ENCODE results near the gene NFS1.

The NFS1 gene

GRCh38 chr20:35638751-35639150, 60.4 kb downstream of the NFS1 start:
- no peak overlapping the region for H2BK15ac ChIP-seq (replicated peaks; ENCODE audit: low read depth)
- H3K4me2 ChIP-seq (ENCODE audit: low read length), result no peak overlapping the region
- H4K5ac ChIP-seq (ENCODE audit: low read length), result no peak overlapping the region
- H3K79me2 ChIP-seq (ENCODE audit: control insufficient read depth, insufficient read depth, low read length), result peaks cover 39% of the 10 kb centered on the region
- no CpG with 5 or more reads among the region's 2 CpGs for WGBS (ENCODE audit: extremely low coverage, insufficient coverage, low lambda C conversion rate)
- no peak overlapping the region for H2BK120ac ChIP-seq (ENCODE audit: low read depth, low read length)
- no peak overlapping the region for H4K8ac ChIP-seq (ENCODE audit: low read depth, low read length)
- H3K18ac ChIP-seq (ENCODE audit: low read length), result no peak overlapping the region
- no peak overlapping the region for H3K23ac ChIP-seq (ENCODE audit: low read length)
- H3K4me1 ChIP-seq (ENCODE audit: control insufficient read depth, low read depth, low read length), result no peaks in the 10 kb centered on the region
- peaks cover 32% of the 10 kb centered on the region for H3K79me1 ChIP-seq (ENCODE audit: low read length)
- no peak overlapping the region for H3K27ac ChIP-seq (ENCODE audit: low read depth, low read length)
- no peak overlapping the region for H3K9ac ChIP-seq (ENCODE audit: low read length)
- H3K36me3 ChIP-seq (ENCODE audit: control insufficient read depth, insufficient read depth, low read length), result no peaks in the 10 kb centered on the region
- no peak overlapping the region for H2AK5ac ChIP-seq (ENCODE audit: low read length)
- no peak for DNase-seq
- H3K56ac ChIP-seq (ENCODE audit: low read length), result no peak overlapping the region
- no peak overlapping the region for H2BK5ac ChIP-seq (ENCODE audit: low read length)
- no peaks in the 10 kb centered on the region for H3K27me3 ChIP-seq (ENCODE audit: insufficient read depth, low read length, poor library complexity)
- no peak overlapping the region for H3K4me3 ChIP-seq (ENCODE audit: low read length)
- no peak overlapping the region for H3K4ac ChIP-seq (ENCODE audit: low read depth, low read length)

DNA sequence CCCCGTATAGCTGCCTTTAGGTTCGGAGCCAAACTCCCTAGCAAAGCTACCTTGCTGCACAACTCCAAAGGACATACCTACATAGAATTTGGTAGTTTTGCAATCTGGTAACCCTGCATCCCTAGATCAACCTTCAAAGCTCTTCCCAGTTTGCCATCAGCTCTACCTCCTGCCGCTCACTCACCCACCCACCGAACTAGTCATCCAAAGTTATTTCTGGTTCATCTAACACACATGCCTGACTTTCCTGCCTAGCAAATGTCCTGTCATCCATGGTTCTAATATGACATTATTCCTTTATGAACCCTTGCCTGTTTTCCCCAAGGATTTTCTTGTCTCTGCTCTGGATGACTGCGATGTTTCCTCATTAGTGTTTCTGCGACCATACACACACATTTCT, 61.9 kb downstream of the NFS1 start:
- Histone ChIP-seq H3K4me2 (ENCODE audit: low read length) (no peak overlapping the region), H4K5ac (ENCODE audit: low read length) (no peak overlapping the region), H3K23ac (ENCODE audit: low read length) (no peak overlapping the region), H3K18ac (ENCODE audit: low read length) (no peak overlapping the region), H3K4ac (ENCODE audit: low read depth, low read length) (no peak overlapping the region), H3K79me2 (ENCODE audit: control insufficient read depth, insufficient read depth, low read length) (peaks cover 32% of the 10 kb centered on the region), H3K27me3 (ENCODE audit: insufficient read depth, low read length, poor library complexity) (no peaks in the 10 kb centered on the region), H3K79me1 (ENCODE audit: low read length) (peaks cover 28% of the 10 kb centered on the region), H2AK5ac (ENCODE audit: low read length) (no peak overlapping the region), H3K27ac (ENCODE audit: low read depth, low read length) (no peak overlapping the region), H3K56ac (ENCODE audit: low read length) (no peak overlapping the region), H3K4me1 (ENCODE audit: control insufficient read depth, low read depth, low read length) (no peaks in the 10 kb centered on the region), H3K9ac (ENCODE audit: low read length) (no peak overlapping the region), H2BK15ac (replicated peaks; ENCODE audit: low read depth) (no peak overlapping the region), H4K8ac (ENCODE audit: low read depth, low read length) (no peak overlapping the region), H2BK5ac (ENCODE audit: low read length) (no peak overlapping the region), H3K36me3 (ENCODE audit: control insufficient read depth, insufficient read depth, low read length) (no peaks in the 10 kb centered on the region), H3K4me3 (ENCODE audit: low read length) (no peak overlapping the region), H2BK120ac (ENCODE audit: low read depth, low read length) (no peak overlapping the region)
- no peak for DNase-seq
- WGBS (ENCODE audit: extremely low coverage, insufficient coverage, low lambda C conversion rate), result no CpG with 5 or more reads among the region's 6 CpGs

DNA sequence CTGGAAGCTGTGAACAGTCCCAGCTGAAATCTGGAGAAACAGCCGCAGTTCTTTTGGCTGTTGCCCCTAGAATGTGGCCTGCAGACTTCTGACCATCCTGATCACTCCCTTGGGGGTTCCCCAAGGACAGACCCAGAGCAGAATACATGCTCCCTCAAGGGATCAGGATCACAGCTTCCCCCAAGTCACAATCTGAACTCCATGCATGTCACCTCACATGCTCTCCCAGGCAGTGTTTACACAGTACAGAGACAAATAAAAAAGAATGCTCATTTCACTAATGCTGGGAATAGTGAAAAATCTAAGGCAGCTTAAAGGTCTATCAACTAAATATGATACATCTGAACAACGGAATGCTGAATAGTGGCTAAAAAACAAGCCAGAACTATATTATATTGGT, 63.1 kb downstream of the NFS1 start:
- no peak overlapping the region for H3K18ac ChIP-seq (ENCODE audit: low read length)
- no CpG with 5 or more reads among the region's 2 CpGs for WGBS (ENCODE audit: extremely low coverage, insufficient coverage, low lambda C conversion rate)
- no peak overlapping the region for H3K9ac ChIP-seq (ENCODE audit: low read length)
- peaks cover 24% of the 10 kb centered on the region for H3K79me1 ChIP-seq (ENCODE audit: low read length)
- no peak overlapping the region for H3K4me2 ChIP-seq (ENCODE audit: low read length)
- no peak overlapping the region for H3K4ac ChIP-seq (ENCODE audit: low read depth, low read length)
- H3K4me3 ChIP-seq (ENCODE audit: low read length), result no peak overlapping the region
- H2BK120ac ChIP-seq (ENCODE audit: low read depth, low read length), result no peak overlapping the region
- no peak overlapping the region for H3K27ac ChIP-seq (ENCODE audit: low read depth, low read length)
- H4K5ac ChIP-seq (ENCODE audit: low read length), result no peak overlapping the region
- no peak overlapping the region for H4K8ac ChIP-seq (ENCODE audit: low read depth, low read length)
- peaks cover 2% of the 10 kb centered on the region for H3K36me3 ChIP-seq (ENCODE audit: control insufficient read depth, insufficient read depth, low read length)
- no peak overlapping the region for H2BK5ac ChIP-seq (ENCODE audit: low read length)
- H3K56ac ChIP-seq (ENCODE audit: low read length), result no peak overlapping the region
- no peak overlapping the region for H2AK5ac ChIP-seq (ENCODE audit: low read length)
- peaks cover 27% of the 10 kb centered on the region for H3K79me2 ChIP-seq (ENCODE audit: control insufficient read depth, insufficient read depth, low read length)
- H3K27me3 ChIP-seq (ENCODE audit: insufficient read depth, low read length, poor library complexity), result no peaks in the 10 kb centered on the region
- DNase-seq, result no peak
- no peak overlapping the region for H2BK15ac ChIP-seq (replicated peaks; ENCODE audit: low read depth)
- no peak overlapping the region for H3K23ac ChIP-seq (ENCODE audit: low read length)
- no peaks in the 10 kb centered on the region for H3K4me1 ChIP-seq (ENCODE audit: control insufficient read depth, low read depth, low read length)

DNA sequence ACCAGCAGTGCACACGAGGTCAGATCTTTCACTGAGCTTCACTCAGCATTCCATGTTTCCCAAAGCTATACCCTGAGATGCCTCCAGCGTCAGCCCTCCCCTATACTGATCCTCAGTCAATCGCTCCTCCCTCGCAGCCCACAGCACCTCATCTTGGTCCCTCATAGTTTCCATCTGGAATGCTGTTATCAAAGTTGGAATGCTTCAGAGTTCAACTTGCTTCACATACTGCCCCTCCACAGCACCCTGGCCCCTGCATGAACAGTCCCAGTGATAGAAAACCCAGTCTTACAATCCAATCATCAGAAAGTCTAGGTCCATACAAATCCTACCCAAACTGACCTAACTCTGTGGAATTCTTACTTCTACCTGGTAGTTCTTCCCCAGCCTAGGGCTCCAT, 63.5 kb downstream of the NFS1 start:
- H3K27ac ChIP-seq (ENCODE audit: low read depth, low read length), result no peak overlapping the region

GRCh38 chr20:35632539-35633115, 66.5 kb downstream of the NFS1 start:
- Histone ChIP-seq H3K23ac (ENCODE audit: low read length) (no peak overlapping the region), H3K79me1 (ENCODE audit: low read length) (peaks cover 17% of the 10 kb centered on the region), H3K36me3 (ENCODE audit: control insufficient read depth, insufficient read depth, low read length) (peaks cover 10% of the 10 kb centered on the region), H4K5ac (ENCODE audit: low read length) (no peak overlapping the region), H3K27me3 (ENCODE audit: insufficient read depth, low read length, poor library complexity) (no peaks in the 10 kb centered on the region), H3K4me1 (ENCODE audit: control insufficient read depth, low read depth, low read length) (no peaks in the 10 kb centered on the region), H3K4ac (ENCODE audit: low read depth, low read length) (no peak overlapping the region), H2BK15ac (replicated peaks; ENCODE audit: low read depth) (no peak overlapping the region), H3K79me2 (ENCODE audit: control insufficient read depth, insufficient read depth, low read length) (peaks cover 17% of the 10 kb centered on the region), H3K9ac (ENCODE audit: low read length) (no peak overlapping the region), H2BK5ac (ENCODE audit: low read length) (no peak overlapping the region), H3K18ac (ENCODE audit: low read length) (no peak overlapping the region), H4K8ac (ENCODE audit: low read depth, low read length) (no peak overlapping the region), H3K27ac (ENCODE audit: low read depth, low read length) (no peak overlapping the region), H2BK120ac (ENCODE audit: low read depth, low read length) (no peak overlapping the region), H3K4me3 (ENCODE audit: low read length) (no peak overlapping the region), H2AK5ac (ENCODE audit: low read length) (no peak overlapping the region), H3K4me2 (ENCODE audit: low read length) (no peak overlapping the region), H3K56ac (ENCODE audit: low read length) (no peak overlapping the region)
- no peak for DNase-seq
- WGBS (ENCODE audit: extremely low coverage, insufficient coverage, low lambda C conversion rate), result no CpG with 5 or more reads among the region's 13 CpGs

More for the DNA sequence above, 63.5 kb downstream of the NFS1 start:
- WGBS (ENCODE audit: extremely low coverage, insufficient coverage, low lambda C conversion rate), result no CpG with 5 or more reads among the region's 4 CpGs
- no peak for DNase-seq
- no peaks in the 10 kb centered on the region for H3K4me1 ChIP-seq (ENCODE audit: control insufficient read depth, low read depth, low read length)
- H3K18ac ChIP-seq (ENCODE audit: low read length), result no peak overlapping the region
- no peaks in the 10 kb centered on the region for H3K27me3 ChIP-seq (ENCODE audit: insufficient read depth, low read length, poor library complexity)
- H3K9ac ChIP-seq (ENCODE audit: low read length), result no peak overlapping the region
- no peak overlapping the region for H3K4me3 ChIP-seq (ENCODE audit: low read length)
- no peak overlapping the region for H2BK15ac ChIP-seq (replicated peaks; ENCODE audit: low read depth)
- no peak overlapping the region for H4K8ac ChIP-seq (ENCODE audit: low read depth, low read length)
- H3K56ac ChIP-seq (ENCODE audit: low read length), result no peak overlapping the region
- peaks cover 26% of the 10 kb centered on the region for H3K79me2 ChIP-seq (ENCODE audit: control insufficient read depth, insufficient read depth, low read length)
- H3K36me3 ChIP-seq (ENCODE audit: control insufficient read depth, insufficient read depth, low read length), result peaks cover 6% of the 10 kb centered on the region
- peaks cover 24% of the 10 kb centered on the region for H3K79me1 ChIP-seq (ENCODE audit: low read length)
- H3K23ac ChIP-seq (ENCODE audit: low read length), result no peak overlapping the region
- H2BK5ac ChIP-seq (ENCODE audit: low read length), result no peak overlapping the region
- H2AK5ac ChIP-seq (ENCODE audit: low read length), result no peak overlapping the region
- H2BK120ac ChIP-seq (ENCODE audit: low read depth, low read length), result no peak overlapping the region
- no peak overlapping the region for H3K4me2 ChIP-seq (ENCODE audit: low read length)
- no peak overlapping the region for H3K4ac ChIP-seq (ENCODE audit: low read depth, low read length)
- H4K5ac ChIP-seq (ENCODE audit: low read length), result no peak overlapping the region

- H3K4me2 ChIP-seq (ENCODE audit: low read length), result no peak overlapping the region
- H3K4ac ChIP-seq (ENCODE audit: low read depth, low read length), result no peak overlapping the region
- no peak overlapping the region for H3K4me3 ChIP-seq (ENCODE audit: low read length)
- H2BK5ac ChIP-seq (ENCODE audit: low read length), result no peak overlapping the region
- no peak overlapping the region for H3K23ac ChIP-seq (ENCODE audit: low read length)
- H3K36me3 ChIP-seq (ENCODE audit: control insufficient read depth, insufficient read depth, low read length), result peaks cover 16% of the 10 kb centered on the region
- H2AK5ac ChIP-seq (ENCODE audit: low read length), result no peak overlapping the region
- no peak overlapping the region for H4K8ac ChIP-seq (ENCODE audit: low read depth, low read length)
- H3K18ac ChIP-seq (ENCODE audit: low read length), result no peak overlapping the region
- H3K79me1 ChIP-seq (ENCODE audit: low read length), result peaks cover 8% of the 10 kb centered on the region
- H3K27ac ChIP-seq (ENCODE audit: low read depth, low read length), result no peak overlapping the region
- no CpG with 5 or more reads among the region's 4 CpGs for whole genome bisulfite sequencing (ENCODE audit: extremely low coverage, insufficient coverage, low lambda C conversion rate)
- no peak overlapping the region for H4K5ac ChIP-seq (ENCODE audit: low read length)
- no peak overlapping the region for H3K56ac ChIP-seq (ENCODE audit: low read length)
- peaks cover 5% of the 10 kb centered on the region for H3K79me2 ChIP-seq (ENCODE audit: control insufficient read depth, insufficient read depth, low read length)
- DNase-seq, result no peak
- H3K4me1 ChIP-seq (ENCODE audit: control insufficient read depth, low read depth, low read length), result no peaks in the 10 kb centered on the region
- no peak overlapping the region for H3K9ac ChIP-seq (ENCODE audit: low read length)
- no peaks in the 10 kb centered on the region for H3K27me3 ChIP-seq (ENCODE audit: insufficient read depth, low read length, poor library complexity)
- H2BK15ac ChIP-seq (replicated peaks; ENCODE audit: low read depth), result no peak overlapping the region
- no peak overlapping the region for H2BK120ac ChIP-seq (ENCODE audit: low read depth, low read length)
Observed at GRCh38 chr20:35630636-35631035, 68.5 kb downstream of the NFS1 start.
